GM18508 (cell line): ENCODE measurements around the gene CADM4.
"Not testable (repeated sequence)": the region's sequence is repeated elsewhere in the genome, so short reads cannot be mapped to it uniquely, and the experiment has no call there.

ENCODE experiments used
- ATAC-seq: cut with Tn5 transposase; IDR thresholded peaks from one replicate; pipeline ENCODE4 v1.9.1; 2021; ENCODE audit warnings: moderate number of reproducible peaks; ENCODE audit not compliant: insufficient read depth, unreplicated experiment

CADM4 gene

DNA sequence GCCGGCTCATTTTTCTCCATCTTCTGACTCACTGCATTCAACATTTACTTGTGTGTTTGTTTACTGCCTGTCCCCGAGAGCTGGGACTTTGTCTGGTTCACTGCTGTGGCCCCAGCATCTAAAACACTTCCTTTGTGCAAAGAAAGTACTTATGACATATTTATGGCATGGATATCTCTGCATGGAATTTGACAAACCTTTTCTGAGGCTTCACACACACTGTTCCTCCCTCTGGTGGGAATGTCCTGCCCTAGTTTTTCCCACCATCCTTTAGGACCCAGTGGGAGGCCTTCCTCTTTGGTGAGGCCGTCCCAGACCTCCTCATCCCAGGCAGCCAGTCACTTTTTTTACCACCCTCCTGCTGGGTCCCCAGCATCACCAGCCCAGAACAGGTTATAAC lies 29.2 kb downstream of the CADM4 start:
- ATAC-seq = no peak

DNA sequence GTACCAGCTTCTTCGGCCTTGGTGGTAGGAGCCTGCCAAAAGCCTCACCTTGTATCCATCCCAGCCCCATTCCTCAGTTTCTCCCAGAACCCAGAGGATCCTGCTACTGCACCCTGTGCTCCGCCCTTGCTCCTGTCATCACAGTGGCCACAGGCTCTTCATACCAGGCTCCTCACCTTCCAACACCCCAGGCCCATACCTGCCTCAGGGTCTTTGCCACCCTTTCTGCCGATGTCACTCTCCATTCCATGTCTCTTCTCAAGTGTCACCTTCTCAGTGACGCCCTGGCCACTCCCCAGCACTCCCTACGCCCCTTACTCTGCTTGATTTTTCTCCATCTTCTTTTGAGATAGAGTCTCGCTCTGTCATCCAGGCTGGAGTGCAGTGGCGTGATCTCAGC lies 29.8 kb downstream of the CADM4 start:
- no peak for ATAC-seq

DNA sequence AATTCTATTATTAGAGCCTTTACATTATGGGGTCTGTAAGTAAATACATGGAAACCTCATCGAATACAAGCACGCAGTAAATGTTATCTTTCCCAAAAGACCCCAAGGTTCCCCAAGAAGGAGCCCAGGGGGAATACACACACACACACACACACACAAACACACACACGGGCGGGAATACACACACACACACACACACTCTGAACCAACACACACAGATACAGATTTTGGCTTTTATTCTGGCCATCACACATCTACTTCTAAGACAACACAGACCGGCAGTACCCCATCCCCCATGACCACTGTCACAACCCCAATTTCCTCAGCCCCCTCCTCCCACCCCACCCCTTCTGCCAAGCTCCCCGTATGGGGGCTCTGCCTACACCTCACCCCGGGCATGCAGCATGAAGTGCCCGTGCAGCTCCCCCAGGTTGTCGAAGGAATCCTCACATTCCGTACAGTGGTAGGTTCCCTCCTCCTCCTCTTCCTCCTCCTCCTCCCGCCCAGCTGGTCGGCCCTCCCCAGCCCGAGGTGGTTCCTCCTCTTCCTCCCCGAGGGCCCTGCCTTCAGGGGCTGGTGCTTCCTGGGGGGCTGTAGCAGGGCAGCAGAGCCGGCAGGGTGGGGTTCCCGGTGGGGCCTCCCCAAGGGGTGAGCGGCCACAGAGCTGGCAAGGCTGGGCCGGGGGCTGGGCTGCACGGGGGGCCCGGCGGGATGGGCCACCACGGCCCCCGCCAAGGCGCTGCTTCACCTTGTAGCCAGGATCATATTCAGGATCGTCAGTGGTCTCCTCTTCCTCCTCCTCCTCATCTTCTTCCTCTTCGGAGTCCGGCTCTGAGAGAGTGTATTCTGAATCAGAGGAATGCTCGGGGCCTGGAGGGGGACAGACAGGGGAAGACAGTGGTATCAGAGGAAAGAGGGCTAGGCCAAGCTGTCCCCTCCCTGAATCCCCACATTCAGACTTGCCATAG lies 32.1 kb downstream of the CADM4 start:
- no peak for ATAC-seq

DNA sequence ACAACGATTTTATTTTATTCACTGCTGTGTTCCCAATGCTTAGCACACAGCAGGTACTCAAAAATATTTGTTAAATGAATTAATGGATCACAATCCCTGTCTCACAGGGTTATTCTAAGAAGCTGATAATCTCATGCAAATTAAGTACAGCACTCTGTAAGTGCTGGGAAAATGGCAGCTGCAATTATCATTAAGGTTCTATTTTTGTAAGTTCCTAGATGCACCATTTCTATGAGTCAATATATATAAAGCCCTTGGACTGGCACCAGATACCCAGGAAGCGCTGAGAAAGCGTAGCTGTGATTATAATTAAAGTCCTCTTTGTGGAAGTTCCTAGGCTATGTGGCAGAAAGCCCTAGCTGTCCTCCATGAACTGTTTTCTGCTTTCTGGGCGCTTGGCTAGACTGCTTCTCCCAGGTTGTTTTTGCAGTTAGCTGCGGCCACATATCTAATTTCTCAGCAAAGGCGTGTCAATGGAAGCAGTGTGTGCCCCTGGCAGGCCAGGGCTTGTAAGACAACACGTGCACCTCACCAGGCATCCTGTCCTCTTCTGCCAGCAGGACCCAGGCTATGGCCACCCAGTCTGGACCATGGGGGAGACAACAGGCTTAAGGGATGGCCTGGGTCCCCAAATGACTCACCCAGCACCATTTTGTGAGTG lies 33.0 kb downstream of the CADM4 start:
- ATAC-seq = no peak

DNA sequence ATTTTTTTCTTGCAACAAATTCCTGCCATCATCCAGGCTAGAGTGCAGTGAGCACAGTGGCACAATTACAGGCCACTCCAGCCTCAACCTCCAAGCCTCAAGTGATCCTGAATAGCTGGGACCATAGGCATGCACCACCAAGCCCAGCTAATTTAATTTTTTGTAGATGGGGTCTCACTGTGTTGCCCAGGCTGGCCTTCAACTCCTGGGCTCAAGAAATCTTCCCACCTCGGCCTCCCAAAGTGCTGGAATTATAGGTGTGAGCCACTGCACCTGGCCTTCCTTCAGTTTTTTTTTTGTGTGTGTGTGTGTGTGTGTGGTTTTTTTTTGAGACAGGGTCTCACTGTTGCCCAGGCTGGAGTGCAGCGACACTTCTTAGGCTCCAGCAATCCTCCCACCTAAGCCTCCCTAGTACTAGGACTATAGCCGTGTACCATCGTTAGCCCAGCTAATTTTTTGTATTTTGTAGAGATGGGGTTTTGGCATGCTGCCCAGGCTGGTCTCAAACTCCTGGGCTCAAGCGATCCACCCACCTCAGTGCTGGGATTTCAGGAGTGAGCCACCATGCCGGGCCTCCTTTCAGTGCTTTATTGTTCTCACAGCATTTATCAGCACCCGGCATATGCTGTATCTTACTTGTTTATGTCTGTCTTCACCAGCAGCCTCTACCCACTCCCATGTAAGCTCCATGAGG lies 33.6 kb downstream of the CADM4 start:
- ATAC-seq = no peak

DNA sequence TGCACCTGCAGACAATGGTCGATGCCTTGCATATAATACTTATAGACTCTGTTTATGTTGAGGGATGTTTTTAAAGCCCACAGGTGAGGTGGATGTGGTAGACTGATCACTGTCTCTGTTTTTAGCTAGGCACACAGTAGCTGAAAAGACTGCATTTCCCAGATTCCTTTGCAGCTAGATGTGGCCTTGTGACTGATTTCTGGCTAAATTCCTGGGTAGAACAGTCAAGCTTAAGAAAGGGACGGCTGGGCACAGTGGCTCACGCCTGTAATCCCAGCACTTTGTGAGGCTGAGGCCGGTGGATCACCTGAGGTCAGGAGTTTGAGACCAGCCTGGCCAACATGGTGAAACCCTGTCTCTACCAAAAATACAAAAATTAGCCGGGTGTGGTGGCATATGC lies 39.3 kb downstream of the CADM4 start:
- not testable (repeated sequence) for ATAC-seq

DNA sequence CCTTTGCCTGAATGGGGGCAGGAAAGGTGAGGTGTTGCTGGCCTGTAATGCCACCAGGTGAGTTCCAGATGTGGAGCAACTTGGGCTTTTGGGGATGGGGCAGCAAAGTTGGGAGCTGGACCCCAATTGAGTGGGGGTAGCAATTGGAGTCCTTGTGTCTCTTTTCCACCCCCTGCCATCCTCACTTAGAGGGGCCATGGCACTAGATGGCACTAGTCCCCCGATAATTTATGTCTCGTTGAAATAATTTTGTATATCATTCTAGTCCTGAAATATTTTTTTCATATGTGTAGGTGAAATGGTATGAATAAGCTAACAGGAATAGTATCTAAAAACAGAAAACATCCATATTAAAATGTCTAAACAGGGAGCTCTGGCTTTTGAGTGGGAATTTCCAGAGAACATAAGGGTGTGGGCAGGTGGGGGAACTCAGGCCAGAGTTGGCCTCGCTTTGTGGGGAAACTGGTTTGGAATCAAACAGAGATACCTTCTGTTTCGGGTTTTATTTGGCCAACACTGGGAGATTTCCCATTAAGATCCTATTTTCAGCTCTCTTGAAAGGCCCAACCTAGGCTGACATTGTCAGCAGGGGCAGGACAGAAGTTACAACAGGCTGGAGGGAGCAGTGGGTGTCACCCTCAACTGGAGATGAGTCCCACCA lies 39.9 kb downstream of the CADM4 start:
- ATAC-seq = no peak

DNA sequence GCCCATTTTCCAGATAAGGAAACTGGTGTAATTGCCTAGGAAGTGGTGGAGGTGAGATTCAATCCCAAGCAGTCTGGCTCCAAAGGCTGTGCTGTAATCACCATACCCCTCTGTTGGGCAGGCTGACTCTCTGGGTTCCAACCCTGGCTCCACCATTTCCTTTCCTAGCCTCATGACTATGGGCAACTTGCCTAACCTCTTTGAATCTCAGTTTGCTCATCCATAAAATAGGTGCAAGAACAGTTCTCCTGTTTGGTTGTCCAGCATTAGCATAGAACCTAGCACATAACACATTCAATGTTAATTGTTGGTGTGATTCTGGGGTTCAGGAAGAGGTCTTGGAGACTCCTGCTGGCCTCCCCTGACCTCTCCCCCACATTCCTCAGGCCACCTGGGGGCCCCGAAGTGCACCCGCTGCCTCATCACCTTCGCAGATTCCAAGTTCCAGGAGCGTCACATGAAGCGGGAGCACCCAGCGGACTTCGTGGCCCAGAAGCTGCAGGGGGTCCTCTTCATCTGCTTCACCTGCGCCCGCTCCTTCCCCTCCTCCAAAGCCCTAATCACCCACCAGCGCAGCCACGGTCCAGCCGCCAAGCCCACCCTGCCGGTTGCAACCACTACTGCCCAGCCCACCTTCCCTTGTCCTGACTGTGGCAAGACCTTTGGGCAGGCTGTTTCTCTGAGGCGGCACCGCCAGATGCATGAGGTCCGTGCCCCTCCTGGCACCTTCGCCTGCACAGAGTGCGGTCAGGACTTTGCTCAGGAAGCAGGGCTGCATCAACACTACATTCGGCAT lies 41.0 kb downstream of the CADM4 start:
- ATAC-seq = no peak

DNA sequence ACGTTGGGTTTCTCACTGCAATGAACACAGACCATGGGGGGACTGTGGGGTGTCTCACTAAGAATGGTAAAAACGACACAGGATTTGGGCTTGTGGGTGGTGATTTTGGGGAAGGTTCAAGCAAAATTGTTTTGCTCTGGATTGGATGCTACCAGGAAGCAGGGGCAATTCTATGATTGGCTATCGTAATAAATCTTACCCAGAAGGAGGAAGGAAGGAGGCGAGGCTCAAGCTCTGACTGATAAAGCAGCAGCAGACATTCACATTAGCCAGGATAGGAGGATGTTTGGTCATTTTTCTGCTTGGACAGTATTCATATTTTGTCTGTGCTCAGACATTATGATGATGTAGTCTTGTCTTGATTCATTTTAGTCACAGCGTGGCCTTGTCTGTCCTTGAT lies 41.8 kb downstream of the CADM4 start:
- no peak for ATAC-seq

DNA sequence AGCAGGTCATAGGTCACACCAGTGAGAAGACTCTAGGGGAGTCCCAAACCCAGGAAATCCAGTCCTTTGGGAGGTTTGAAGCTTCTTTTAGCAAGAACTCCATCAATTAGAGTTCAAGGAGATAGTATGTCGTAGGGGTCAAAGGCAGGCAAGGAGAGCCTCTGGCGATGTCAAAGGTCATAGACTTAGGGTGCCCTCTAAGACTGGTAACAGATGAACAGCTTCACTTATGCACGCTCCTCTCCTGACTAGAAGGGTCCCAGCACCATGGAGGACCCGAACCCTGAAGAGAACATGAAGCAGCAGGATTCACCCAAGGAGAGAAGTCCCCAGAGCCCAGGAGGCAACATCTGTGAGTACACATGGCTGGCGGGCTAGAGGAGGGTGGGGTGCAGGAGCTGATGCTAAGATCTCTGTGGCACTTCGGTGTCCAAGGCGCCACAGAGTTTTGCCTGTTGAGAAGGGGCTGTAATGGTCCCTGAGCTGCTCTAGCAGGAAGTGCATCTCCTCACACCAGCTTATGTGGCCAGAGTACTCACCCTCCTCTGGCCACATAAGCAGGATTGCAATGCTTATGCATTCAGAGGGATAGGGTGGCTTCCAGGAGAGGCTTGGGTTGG lies 42.7 kb downstream of the CADM4 start:
- no peak for ATAC-seq

DNA sequence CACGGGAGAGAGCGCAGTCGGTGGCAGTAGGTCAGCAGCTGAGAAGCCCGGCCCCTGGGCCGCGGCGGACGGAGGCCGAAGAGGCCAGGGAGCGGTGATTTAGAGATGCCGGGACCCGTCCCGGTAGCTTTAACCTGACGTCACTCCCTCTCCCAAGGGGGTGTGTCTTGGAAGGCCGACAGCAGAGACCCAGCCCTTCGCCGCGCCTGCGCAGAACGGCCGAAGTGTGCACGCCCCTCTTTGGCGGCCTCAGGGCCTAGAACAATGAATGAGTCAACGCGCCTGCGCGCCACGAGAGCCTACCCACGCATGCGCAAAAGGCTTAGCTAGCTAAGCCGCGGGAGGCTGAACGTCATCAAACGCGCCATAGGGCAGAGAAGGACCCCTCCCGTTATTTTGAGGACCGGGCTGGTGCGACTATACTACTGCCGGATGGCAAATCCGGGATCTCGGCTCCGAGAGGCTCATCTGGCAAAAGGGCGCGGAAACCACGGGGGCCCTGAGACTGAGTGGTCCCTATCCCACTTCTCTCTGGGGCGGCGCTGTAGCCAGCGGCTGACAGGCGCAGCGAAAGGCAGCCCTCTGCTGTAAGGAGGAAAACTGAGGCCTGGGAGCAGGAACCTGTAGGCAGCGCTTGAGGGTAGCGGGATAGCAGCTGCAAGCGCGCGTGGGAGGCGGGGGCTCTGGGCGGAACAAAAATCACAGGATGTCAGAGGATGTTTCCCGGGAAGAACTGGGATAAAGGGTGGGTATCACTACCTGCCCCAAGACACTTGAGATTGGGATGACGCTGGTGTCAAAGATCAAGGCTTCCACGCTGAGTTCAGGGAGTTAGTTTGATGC lies 43.4 kb downstream of the CADM4 start, which contains the start of the genes IRGQ and ZNF576:
TSS of gene IRGQ (minus strand) at position 136 of the 843 bp plus-strand sequence. CDS start 796 bp downstream, outside the sequence.
TSS of gene ZNF576 (plus strand) at position 597 of the 843 bp plus-strand sequence. CDS start 514 bp downstream, outside the sequence.
- peak; percentile 60 for ATAC-seq

DNA sequence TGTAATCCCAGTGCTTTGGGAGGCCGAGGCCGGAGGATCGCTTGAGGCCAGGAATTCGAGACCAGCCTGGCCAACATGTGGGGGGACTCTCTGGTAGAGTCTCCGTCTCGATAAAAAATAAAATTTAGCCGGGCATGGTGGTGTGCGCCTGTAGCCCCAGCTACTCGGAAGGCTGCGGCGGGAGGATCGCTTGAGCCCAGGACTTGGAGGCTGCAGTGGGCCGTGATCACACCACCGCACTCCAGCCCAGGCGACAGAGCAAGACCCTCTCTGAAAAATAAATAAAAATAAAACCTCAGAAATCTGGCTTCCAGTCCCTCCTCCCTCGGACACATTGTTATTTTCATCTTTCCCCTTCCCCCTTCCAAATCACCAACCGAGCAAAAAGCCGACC lies 44.0 kb downstream of the CADM4 start:
- no peak for ATAC-seq

DNA sequence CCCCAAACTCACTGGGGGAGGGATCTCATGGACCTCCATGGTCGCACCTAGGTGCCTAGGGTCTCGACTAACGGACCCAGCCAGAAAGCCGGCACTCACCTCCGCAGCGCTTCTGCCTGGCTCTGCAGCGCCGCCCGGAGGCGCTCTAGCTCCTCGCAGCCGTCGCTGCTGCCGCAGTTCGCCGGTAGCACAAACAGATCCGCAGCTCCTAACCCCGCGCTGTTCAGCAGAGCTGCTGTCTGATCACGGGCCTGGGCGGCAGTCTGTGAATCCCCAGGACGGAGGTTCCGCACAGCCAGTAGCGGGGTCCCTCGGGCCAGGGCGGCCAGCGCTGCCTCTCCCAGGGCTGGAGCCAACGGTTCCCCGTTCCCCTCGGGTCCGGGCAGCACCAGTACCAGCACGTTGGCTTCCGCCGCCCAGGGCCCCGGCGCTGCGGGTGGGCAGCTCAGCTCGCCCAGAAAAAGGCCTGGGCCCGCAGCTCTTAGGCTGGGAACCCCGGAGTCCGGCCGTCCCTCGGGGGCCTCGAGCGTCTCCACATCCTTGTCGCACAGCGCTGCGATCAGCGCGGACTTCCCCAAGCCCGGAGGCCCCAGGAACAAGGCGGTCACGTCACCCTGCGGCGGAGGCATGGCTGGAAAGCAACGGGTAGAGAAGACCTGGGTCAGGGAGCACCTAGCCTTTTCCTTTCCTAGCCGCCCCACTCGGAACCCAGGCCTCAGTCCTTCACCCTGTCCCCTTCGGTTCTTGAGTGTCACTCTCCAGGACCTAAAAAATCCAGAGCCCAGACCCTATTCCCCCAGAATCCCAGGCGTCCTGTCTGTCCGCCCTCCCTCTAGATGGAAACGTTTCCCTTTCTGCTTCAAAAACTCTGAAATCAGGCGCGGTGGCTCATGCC lies 44.7 kb downstream of the CADM4 start:
- no peak for ATAC-seq

DNA sequence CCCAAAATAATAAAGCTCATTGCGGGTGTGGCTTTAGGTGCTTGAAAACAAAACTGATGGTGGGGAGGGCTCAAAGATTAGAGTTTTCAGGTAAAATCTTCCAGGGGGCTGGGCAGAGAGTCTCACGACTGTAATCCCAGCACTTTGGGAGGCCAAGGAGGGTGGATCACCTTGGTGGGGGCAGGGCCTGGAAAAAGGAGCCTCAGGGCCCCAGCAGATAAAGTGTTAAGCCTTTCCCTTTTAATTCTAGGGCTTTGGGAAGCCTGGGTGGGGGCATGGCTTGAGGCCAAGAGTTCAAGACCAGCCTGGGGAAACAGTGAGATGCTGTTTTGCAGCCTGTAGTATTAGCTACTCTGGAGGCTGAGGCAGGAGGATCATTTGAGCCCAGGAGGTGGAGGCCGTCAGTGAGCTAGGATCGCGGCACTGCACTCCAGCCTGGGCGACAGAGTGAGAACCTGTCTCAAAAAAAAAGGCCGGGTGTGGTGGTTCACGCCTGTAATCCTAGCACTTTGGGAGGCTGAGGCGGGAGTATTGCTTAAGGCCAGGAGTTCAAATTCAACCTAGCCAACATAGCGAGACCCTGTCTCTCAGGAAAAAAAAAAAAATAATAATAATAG lies 45.5 kb downstream of the CADM4 start:
- ATAC-seq = no peak

DNA sequence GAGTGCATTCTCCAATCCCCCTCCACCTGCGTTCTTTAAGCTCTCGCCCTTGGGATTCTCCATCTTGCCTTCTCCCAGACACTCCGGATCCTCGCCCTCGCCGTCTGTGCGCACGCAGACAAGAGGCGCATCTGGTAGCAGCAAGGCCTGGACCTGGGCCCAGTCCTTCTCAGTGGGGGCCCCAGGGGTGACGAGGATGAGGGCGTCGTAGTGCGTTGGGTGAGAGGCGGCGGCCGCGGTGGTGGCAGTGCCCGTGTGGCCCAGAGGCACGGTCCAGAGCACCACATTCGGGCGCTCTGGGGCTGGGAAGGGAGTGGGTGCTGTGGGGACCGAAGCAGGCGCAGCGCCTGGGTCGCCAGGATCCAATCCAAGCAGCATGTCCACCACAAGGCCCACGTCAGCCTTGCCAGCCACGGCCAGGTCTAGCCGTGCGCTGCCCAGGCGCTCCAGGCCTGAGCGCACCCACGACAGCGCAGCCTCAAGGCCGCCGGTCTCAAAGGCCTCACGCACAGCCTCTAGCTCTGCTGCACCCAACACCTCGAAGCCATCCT lies 46.8 kb downstream of the CADM4 start:
- no peak for ATAC-seq
